ENCODE results near the gene CES4A.
"Not testable (repeated sequence)": the region's sequence is repeated elsewhere in the genome, so short reads cannot be mapped to it uniquely, and the experiment has no call there.

CES4A gene

DNA sequence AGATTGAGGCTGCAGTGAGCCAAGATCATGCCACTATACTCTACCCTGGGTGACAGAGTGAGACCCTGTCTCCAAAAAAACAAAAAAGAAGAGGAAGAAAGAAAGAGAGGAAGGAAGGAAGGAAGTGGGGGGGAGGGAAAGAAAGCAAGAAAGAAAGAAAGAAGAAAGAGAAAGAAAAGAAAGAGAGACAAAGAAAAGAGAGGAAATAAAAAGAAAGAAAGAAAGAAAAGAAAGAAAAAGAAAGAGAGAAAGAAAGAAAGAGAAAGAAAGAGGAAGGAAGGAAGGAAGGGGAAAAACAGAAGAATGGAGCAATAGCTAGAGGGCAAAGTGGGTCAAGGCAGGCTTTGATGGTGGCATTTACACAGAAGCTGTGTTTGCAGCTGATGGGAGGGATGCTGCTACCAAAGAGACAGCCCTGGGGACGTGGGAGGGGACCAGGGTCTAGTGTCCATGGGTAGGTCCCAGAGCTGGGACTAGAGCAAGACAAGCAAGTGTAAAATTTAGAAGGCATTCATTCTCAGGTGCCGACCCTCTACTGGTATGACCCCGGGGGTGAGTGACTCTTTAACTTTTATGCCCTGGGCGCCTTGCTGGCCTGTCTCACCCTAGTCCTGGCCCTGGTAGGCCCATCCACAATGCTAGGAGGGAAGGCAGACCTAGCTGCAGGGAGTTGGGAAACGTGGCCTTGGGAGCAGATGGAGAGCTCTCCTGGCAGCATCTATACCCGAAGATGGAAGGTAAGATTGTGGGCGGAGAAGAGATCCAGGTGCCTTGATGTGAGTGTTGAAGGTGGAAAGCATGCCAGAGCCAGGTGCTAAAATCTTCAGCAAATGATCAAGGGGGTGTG is 29.3 kb upstream of the CES4A start:
- DNase-seq = no peak

DNA sequence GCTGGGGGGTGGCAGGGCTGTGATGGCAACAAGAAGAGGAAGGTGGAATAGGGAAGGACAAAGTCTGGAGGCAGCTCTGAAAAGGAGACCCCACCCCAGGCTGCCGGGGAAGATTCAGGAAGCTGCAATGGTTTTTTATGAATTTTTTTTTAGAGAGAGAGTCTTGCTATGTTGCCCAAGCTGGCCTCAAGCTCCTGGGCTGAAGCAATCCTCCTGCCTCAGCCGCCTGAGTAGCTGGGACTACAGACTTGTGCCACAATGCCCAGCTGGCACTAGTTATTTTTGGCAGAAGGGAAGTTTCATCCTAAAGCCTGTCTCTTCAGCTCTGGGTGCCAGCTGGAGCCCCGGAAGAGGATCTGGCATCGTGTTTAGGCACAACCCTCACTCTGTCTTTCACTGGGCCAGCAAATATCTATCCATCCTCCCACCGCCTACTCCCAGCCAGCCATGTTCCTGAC is 28.7 kb upstream of the CES4A start:
- DNase-seq = no peak

DNA sequence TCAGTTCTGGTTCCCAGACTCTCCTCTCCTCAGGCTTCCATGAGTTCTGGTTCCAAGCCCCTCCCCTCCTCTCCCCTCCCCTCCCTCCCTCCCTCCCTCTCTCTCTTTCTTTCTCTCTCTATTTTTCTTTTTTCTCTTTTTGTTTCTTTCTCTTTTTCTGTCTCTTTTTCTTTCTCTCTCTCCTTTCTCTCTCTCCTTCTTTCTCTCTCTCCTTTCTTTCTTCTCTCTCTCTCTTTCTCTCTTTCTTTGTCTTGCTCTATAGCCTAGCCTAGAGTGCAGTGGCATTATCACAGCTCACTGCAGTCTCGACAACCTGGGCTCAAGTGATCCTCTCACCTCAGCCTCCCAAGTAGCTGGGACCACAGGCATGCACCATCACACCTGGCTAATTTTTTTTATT is 28.1 kb upstream of the CES4A start:
- no peak for DNase-seq

DNA sequence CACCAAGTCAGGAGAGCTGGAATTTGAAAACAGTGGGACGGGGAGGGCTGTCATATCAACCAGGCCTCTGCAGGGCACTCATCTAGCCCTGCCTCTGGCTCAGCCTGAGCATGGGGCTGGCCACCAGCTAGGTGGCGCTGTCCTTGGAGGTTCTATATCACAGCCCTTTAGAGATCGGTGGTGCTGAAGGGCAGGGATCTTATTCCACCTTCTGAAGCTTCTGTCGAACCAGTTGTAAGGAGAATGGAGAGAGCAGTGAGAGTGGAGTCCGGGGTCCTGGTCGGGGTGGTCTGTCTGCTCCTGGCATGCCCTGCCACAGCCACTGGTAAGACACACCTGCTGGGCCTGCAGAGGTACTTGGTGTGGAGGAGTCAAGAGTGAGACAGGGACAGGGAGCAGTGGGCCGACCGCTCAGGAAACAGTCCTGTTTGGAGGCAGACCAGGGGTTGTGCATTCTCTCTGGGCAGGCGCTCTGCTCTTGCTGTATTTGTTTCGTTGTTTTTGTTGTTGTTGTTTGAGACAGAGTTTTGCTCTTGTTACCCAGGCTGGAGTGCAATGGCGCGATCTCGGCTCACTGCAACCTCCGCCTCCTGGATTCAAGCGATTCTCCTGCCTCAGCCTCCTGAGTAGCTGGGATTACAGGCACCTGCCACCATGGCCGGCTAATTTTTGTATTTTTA is 27.2 kb upstream of the CES4A start, which contains the start of gene CES3:
Gene CES3, plus strand, starts transcription at position 202 of the 680 bp plus-strand sequence. Its CDS starts 42 bp downstream, at position 244.
- DNase-seq = peak; percentile 83

DNA sequence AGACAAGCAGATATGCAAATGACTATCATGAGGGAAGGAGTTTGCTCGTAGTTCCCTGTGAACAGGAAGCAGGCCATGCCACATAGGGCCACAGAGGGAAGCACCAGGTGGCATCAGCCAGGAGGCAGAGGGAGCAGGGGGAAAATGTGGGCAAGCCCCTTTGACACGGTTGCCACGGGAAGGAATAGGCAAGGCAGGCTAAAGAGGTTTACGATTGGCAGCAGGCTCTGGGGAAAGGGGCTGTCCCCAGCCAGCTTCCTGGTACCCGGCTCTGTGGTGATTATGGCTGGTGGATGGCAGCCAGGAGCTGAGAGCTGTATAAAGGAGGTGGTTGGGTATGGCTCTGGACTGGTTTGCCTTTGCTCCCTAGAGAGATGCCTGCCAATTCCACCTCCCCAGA is 26.5 kb upstream of the CES4A start:
- no peak for DNase-seq

- DNase-seq = no peak
These were observed 24.3 kb upstream of the CES4A start for GRCh38 chr16:66964049-66964448.

GRCh38 chr16:66968847-66969246 is 19.5 kb upstream of the CES4A start:
- no peak for DNase-seq

DNA sequence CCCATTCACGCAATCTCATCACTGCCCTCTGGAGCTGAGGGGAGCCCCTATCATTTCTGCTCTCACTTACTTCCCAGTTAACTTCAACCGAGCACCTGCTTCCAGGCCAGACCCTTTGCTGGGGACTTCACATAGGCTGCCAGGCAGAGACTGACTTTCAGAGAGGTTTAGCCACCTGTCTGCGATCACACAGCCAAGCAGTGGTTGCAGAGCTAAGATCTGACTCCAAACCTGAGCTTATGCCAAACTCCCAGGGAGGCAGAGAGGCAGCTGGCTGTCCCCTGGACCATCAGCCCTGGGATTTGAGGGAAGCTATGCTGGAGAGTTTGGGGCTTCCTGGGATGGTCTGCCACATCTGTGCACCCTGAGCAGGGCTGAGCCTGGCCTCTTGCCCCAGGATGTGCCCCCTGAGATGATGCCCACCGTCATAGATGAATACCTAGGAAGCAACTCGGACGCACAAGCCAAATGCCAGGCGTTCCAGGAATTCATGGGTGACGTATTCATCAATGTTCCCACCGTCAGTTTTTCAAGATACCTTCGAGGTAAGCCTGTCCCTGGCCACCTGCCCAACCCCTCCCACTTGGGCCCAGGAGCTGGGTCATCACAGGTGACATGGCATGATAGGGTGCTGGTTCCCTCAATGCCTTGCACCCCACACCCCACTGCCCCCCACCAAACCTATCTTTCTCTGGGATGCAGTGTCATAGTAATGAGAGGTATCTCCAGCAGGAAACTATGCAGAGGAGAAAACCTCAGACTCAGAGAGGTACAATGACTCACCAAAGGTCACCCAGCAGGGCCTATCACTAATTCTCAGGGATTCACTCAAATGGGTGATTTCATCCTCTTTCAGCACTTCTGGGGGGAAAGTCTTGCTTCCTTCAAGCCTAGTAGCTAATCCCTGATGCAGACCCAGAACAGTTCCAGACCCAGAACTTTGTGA is 17.3 kb upstream of the CES4A start:
- no peak for DNase-seq

DNA sequence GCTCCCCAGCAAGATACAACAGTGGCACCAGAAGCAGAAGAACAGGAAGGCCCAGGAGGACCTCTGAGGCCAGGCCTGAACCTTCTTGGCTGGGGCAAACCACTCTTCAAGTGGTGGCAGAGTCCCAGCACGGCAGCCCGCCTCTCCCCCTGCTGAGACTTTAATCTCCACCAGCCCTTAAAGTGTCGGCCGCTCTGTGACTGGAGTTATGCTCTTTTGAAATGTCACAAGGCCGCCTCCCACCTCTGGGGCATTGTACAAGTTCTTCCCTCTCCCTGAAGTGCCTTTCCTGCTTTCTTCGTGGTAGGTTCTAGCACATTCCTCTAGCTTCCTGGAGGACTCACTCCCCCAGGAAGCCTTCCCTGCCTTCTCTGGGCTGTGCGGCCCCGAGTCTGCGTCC is 15.4 kb upstream of the CES4A start:
- DNase-seq = no peak

- DNase-seq = no peak
These were observed 14.7 kb upstream of the CES4A start for GRCh38 chr16:66973716-66974115.

DNA sequence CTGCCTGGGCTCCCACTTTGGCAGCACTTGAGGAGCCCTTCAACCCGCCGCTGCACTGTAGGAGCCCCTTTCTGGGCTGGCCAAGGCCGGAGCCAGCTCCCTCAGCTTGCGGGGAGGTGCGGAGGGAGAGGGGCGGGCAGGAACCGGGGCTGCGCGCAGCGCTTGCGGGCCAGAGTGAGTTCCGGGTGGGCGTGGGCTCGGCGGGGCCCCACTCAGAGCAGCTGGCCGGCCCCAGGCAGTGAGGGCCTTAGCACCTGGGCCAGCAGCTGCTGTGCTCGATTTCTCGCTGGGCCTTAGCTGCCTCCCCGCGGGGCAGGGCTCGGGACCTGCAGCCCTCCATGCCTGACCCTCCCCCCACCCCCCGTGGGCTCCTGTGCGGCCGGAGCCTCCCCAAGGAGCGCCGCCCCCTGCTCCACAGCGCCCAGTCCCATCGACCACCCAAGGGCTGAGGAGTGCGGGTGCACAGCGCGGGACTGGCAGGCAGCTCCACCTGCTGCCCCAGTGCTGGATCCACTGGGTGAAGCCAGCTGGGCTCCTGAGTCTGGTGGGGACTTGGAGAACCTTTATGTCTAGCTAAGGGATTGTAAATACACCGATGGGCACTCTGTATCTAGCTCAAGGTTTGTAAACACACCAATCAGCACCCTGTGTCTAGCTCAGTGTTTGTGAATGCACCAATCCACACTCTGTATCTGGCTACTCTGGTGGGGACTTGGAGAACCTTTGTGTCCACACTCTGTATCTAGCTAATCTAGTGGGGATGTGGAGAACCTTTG is 14.0 kb upstream of the CES4A start:
- DNase-seq = not testable (repeated sequence)

DNA sequence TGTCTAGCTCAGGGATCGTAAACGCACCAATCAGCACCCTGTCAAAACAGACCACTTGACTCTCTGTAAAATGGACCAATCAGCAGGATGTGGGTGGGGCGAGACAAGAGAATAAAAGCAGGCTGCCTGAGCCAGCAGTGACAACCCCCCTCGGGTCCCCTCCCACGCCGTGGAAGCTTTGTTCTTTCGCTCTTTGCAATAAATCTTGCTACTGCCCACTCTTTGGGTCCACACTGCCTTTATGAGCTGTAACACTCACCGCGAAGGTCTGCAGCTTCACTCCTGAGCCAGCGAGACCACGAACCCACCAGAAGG is 13.5 kb upstream of the CES4A start:
- peak; percentile 83 for DNase-seq

DNA sequence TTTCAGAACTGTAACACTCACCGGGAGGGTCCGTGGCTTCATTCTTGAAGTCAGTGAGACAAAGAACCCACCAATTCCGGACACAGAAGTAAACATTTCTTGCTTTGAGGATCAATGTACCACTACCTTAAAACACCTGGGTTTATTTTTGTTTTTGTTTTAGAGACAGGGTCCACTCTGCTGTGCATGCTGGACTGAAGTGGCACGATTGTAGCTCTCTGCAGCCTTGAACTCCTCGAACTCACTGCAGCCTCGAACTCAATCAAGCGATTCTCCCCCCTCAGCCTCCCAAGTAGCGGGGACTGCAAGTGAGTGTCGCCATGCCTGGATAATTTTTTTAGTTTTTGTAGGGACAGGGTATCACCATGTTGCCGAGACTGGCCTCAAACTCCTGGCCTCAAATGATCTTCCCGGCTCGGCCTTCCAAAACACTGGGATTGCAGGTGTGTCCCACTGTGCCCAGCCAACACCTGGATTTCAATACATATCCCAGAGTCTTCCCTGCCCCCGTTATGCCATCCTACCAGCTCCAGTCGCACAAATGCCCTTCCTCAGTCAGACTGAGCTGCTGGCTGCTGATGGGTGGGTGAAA is 13.0 kb upstream of the CES4A start:
- no peak for DNase-seq

DNA sequence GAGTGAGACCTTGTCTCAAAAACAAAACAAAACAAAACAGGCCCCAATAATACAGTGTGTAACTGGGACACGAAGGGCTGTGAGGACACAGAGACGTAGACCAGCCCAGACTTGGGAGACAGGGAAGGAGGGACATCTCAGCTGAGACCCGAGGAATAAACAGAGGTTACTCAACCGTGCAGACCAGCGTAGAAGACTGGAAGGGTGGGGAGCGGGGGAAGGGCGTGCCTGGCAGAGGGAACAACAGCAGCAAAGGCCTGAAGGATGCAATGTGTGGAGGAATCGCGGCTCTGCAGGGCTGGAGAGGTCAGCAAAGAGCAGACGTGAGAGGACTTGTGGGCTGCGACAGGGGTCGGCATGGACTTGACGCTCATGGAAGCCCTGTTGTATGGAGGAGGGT is 11.6 kb upstream of the CES4A start:
- DNase-seq = no peak

DNA sequence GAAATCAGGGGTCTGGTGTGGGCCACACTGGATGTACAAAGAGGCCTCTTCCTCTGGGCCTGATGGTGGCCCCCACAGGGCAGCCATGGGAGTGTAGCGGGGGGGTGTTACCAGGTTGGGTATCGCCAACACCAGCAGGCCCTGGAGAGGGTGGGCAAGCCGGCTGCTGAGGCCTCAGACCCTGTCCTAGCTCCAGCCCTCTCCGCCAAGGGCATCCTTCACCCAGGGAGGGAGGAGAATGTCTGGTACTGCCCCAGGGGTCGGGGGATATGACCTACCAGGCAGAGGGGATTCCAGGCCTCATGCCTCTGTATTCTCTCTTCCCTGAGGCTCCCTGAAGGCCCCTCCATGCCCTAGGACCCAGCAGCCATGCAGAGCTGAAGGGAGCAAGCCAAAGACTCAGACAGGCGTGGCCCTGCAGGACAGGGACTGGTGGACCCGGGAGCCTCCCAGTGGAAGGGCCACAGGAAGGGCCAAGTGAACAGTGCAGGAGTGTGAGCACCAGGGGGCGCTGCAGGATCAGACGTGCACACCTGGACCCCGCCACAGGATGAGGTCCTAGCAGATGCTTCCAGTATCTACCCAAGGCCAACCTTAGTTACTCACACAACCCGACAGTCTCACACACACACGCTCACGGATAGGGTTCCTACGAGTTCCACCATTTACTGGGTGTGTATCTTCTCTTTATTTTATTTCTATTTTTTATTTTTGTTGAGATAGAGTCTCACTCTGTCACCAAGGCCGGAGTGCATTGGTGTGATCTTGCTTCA is 10.9 kb upstream of the CES4A start:
- DNase-seq = peak; percentile 97

- no peak for DNase-seq
These were observed 9.2 kb upstream of the CES4A start for GRCh38 chr16:66979011-66979717.

DNA sequence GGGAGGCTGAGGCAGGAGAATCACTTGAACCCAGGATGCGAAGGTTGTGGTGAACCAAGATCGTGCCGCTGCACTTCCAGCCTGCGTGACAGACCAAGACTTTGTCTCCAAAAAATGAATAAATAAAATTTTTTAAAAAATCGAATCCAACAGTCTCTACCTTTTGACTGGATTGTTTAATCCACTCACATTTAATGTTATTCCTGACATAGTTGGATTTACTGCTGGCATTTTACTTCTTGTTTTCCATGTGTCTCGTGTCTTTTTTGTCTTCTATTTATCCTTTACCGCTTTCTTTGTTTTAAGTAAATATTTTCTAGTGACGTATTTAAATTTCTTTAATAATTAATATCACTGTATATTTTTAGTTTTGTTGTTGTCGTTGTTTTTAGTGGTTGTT is 5.4 kb upstream of the CES4A start:
- DNase-seq = no peak

DNA sequence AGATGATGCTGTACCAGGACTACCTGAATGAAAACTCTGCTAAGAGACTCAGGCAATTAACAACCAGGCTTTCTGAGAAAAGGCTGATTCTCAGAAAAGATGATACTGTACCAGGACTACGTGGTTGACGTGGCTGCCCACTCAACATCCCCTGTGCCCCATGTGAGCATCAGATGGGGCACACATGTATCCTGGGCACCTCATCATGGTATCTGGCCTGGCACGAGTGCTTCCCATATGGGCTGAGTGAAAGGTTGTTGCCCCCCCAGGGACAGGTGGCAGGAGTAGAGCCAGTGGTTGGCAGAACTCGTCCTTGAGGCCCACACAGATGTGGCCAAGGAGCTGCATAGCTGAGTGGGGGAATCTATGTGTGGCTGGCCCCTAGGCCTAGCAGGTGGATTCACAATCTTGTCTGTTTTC is 3.5 kb upstream of the CES4A start:
- DNase-seq = peak; percentile 81

DNA sequence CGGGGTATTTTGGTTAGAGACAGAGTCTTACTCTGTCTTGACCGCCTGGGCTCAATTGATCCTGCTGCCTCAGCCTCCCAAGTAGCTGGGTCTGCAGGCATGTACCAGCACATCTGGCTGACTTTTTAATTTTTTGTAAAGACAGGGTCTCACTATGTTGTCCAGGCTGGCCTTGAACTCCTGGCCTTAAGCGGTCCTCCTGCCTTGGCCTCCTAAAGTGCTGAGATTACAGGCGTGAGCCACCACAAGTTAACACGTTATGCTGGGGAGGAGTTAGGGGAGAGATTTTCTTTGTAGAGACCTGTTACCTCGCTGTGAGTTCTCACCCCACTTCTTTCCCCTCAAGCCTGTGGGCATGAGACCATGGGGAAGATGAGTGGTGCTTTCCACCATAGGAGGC is 1.8 kb upstream of the CES4A start:
- no peak for DNase-seq

GRCh38 chr16:66991545-66992077 is 3.2 kb downstream of the CES4A start:
- no peak for DNase-seq

Data from stimulated activated CD8-positive, alpha-beta memory T cell treated with anti-CD3 and anti-CD28 coated beads, Interleukin-4, amount 100 ng/mL, for 48 hours (primary cell).